Stimulated activated CD8-positive, alpha-beta memory T cell treated with anti-CD3 and anti-CD28 coated beads, Interleukin-12 subunit alpha, Interleukin-12 subunit beta, amount 100 ng/mL, for 24 hours (primary cell): ENCODE data around the gene KMT5C.
A peak's percentile ranks its signal among the peaks of the same experiment; 100 is the strongest.

Experiments
- DNase-seq: peaks from one replicate; pipeline ENCODE4 v3.0.0-alpha.2; 2020; ENCODE audit errors: extremely low read depth

KMT5C gene

GRCh38 chr19:55385724-55386492 lies 46.2 kb downstream of the KMT5C start, which contains the start of gene RPL28:
TSS of gene RPL28 (plus strand) at chr19:55385932. CDS start at chr19:55386358, 426 bp downstream.
- DNase-seq, result peak; percentile 96

- DNase-seq, result no peak
Observed at GRCh38 chr19:55386493-55386971, 46.9 kb downstream of the KMT5C start.

- no peak for DNase-seq
Observed at GRCh38 chr19:55387736-55388497, 48.2 kb downstream of the KMT5C start.

GRCh38 chr19:55389386-55390317 lies 50.0 kb downstream of the KMT5C start:
- no peak for DNase-seq

GRCh38 chr19:55390461-55390880 lies 50.8 kb downstream of the KMT5C start:
- DNase-seq, result no peak

- no peak for DNase-seq
Observed at GRCh38 chr19:55391191-55391670, 51.6 kb downstream of the KMT5C start.

GRCh38 chr19:55391702-55392615 lies 52.3 kb downstream of the KMT5C start:
- no peak for DNase-seq

- no peak for DNase-seq
Observed at GRCh38 chr19:55392820-55393761, 53.4 kb downstream of the KMT5C start.
